SU-DHL-6 (cell line): ENCODE measurements around the gene MMP10.
"Not testable (repeated sequence)": the region's sequence is repeated elsewhere in the genome, so short reads cannot be mapped to it uniquely, and the experiment has no call there.

Source experiments
- H2AFZ ChIP-seq: fragments of 200-600 bp; sonication (generic); 2 replicates; pipeline ENCODE4 v1.6.1; 2014; ENCODE audit warnings: low read depth, mild to moderate bottlenecking, moderate library complexity, mixed read lengths, antibody characterized with exemption, low read length; ENCODE audit not compliant: severe bottlenecking
- H3F3A ChIP-seq: fragments of 200-600 bp; shearing (Covaris generic); 2 replicates; pipeline ENCODE4 v1.6.0; 2016; ENCODE audit warnings: antibody characterized with exemption, mild to moderate bottlenecking; ENCODE audit not compliant: insufficient read depth
- H3K27ac ChIP-seq: fragments of 200-600 bp; sonication (generic); 2 replicates; pipeline ENCODE4 v1.5.1; 2016; ENCODE audit warnings: low read depth, mild to moderate bottlenecking, low read length, moderate library complexity, mixed read lengths
- H3K27me3 ChIP-seq: fragments of 200-600 bp; sonication (generic), shearing (Covaris generic); 2 replicates; pipeline ENCODE4 v1.6.0; 2014; ENCODE audit warnings: mild to moderate bottlenecking, low read length
- H3K36me3 ChIP-seq: fragments of 200-600 bp; sonication (generic); 2 replicates; pipeline ENCODE4 v1.6.1; 2014; ENCODE audit warnings: mild to moderate bottlenecking, low read length, mixed read lengths
- H3K4me2 ChIP-seq: fragments of 300-600, 200-600 bp; shearing (Covaris generic), sonication (generic); 2 replicates; pipeline ENCODE4 v1.6.0; 2014; ENCODE audit warnings: low read length, low read depth, mild to moderate bottlenecking; ENCODE audit not compliant: poor library complexity, severe bottlenecking
- H3K4me3 ChIP-seq: fragments of 200-600 bp; sonication (generic); 2 replicates; pipeline ENCODE4 v1.5.1; 2014; ENCODE audit warnings: antibody characterized with exemption, low read length, mild to moderate bottlenecking, mixed read lengths; ENCODE audit not compliant: insufficient read depth, poor library complexity, severe bottlenecking
- H3K79me2 ChIP-seq: fragments of 200-600 bp; sonication (generic); 2 replicates; pipeline ENCODE4 v1.6.1; 2014; ENCODE audit warnings: mild to moderate bottlenecking, low read length, moderate library complexity; ENCODE audit not compliant: insufficient read depth
- H3K9ac ChIP-seq: fragments of 200-600 bp; sonication (generic); 2 replicates; pipeline ENCODE4 v1.7.0; 2014; ENCODE audit warnings: mild to moderate bottlenecking, low read length
- H3K9me2 ChIP-seq: fragments of 200-600 bp; sonication (generic); replicated peaks from 2 replicates; pipeline ENCODE4 v1.6.1; 2014; ENCODE audit warnings: low read length; ENCODE audit not compliant: insufficient read depth
- H3K9me3 ChIP-seq: fragments of 200-600 bp; sonication (generic); 2 replicates; pipeline ENCODE4 v1.6.1; 2014; ENCODE audit warnings: low read length, mixed read lengths; ENCODE audit not compliant: insufficient read depth
- H4K20me1 ChIP-seq: fragments of 200-600 bp; sonication (generic); 2 replicates; pipeline ENCODE4 v1.6.1; 2014; ENCODE audit warnings: low read depth, mild to moderate bottlenecking, antibody characterized with exemption, low read length, moderate library complexity, mixed read lengths
- CTCF ChIP-seq: fragments of 200-600 bp; sonication (generic); IDR thresholded peaks from one replicate; pipeline ENCODE4 v1.5.1; 2017; ENCODE audit warnings: antibody characterized with exemption, mild to moderate bottlenecking, low read length, moderate library complexity; ENCODE audit not compliant: insufficient read depth, poor library complexity, severe bottlenecking
- EZH2phosphoT487 ChIP-seq: fragments of 200-600 bp; sonication (generic), shearing (Covaris generic); conservative IDR thresholded peaks from 2 replicates; pipeline ENCODE4 v1.6.1; 2018; ENCODE audit warnings: mild to moderate bottlenecking, antibody characterized with exemption, low read length, moderate library complexity, mixed read lengths

Gene MMP10

GRCh38 chr11:102753267-102753666, 27.2 kb downstream of the MMP10 start:
- no peaks in the 10 kb centered on the region for H3K9me3 ChIP-seq
- no peak overlapping the region for H2AFZ ChIP-seq
- H3F3A ChIP-seq, result no peaks in the 10 kb centered on the region
- H4K20me1 ChIP-seq, result no peaks in the 10 kb centered on the region
- H3K4me2 ChIP-seq, result no peak overlapping the region
- no peaks in the 10 kb centered on the region for H3K9me2 ChIP-seq
- no peak overlapping the region for H3K4me3 ChIP-seq
- H3K27me3 ChIP-seq, result no peaks in the 10 kb centered on the region
- H3K27ac ChIP-seq, result no peak overlapping the region
- no peaks in the 10 kb centered on the region for H3K79me2 ChIP-seq
- H3K9ac ChIP-seq, result no peak overlapping the region
- no peak for TF ChIP-seq CTCF
- TF ChIP-seq EZH2phosphoT487, result no peak
- H3K36me3 ChIP-seq, result no peaks in the 10 kb centered on the region

GRCh38 chr11:102751673-102752072, 28.8 kb downstream of the MMP10 start:
- Histone ChIP-seq H3K4me3 (no peak overlapping the region), H3K9me2 (no peaks in the 10 kb centered on the region), H2AFZ (no peak overlapping the region), H4K20me1 (no peaks in the 10 kb centered on the region), H3F3A (no peaks in the 10 kb centered on the region), H3K36me3 (no peaks in the 10 kb centered on the region), H3K9me3 (no peaks in the 10 kb centered on the region), H3K27me3 (no peaks in the 10 kb centered on the region), H3K27ac (no peak overlapping the region), H3K79me2 (no peaks in the 10 kb centered on the region), H3K9ac (no peak overlapping the region), H3K4me2 (no peak overlapping the region)
- no peak for TF ChIP-seq CTCF
- no peak for TF ChIP-seq EZH2phosphoT487

- no peak overlapping the region for H2AFZ ChIP-seq
- no peaks in the 10 kb centered on the region for H3K9me3 ChIP-seq
- H3K36me3 ChIP-seq, result no peaks in the 10 kb centered on the region
- H4K20me1 ChIP-seq, result no peaks in the 10 kb centered on the region
- no peak overlapping the region for H3K4me3 ChIP-seq
- H3K27me3 ChIP-seq, result no peaks in the 10 kb centered on the region
- H3K27ac ChIP-seq, result no peak overlapping the region
- H3K4me2 ChIP-seq, result no peak overlapping the region
- H3F3A ChIP-seq, result no peaks in the 10 kb centered on the region
- no peaks in the 10 kb centered on the region for H3K9me2 ChIP-seq
- H3K9ac ChIP-seq, result no peak overlapping the region
- no peaks in the 10 kb centered on the region for H3K79me2 ChIP-seq
- TF ChIP-seq CTCF (no peak), EZH2phosphoT487 (no peak)
Observed at GRCh38 chr11:102749101-102749722, 31.2 kb downstream of the MMP10 start.

- not testable (repeated sequence) for H3K9me3 ChIP-seq, H3K27ac ChIP-seq, H3K27me3 ChIP-seq, H3K4me2 ChIP-seq, H3K4me3 ChIP-seq, H3K36me3 ChIP-seq, H4K20me1 ChIP-seq, H2AFZ ChIP-seq, H3F3A ChIP-seq, H3K79me2 ChIP-seq, H3K9ac ChIP-seq, H3K9me2 ChIP-seq
Observed at GRCh38 chr11:102746746-102747578, 33.5 kb downstream of the MMP10 start.
